GM18909 (cell line): ENCODE measurements around the gene HDAC8.
"Not testable (repeated sequence)": the region's sequence is repeated elsewhere in the genome, so short reads cannot be mapped to it uniquely, and the experiment has no call there.

Experiments used
- ATAC-seq: cut with Tn5 transposase; IDR thresholded peaks from one replicate; pipeline ENCODE4 v1.9.1; 2021; ENCODE audit warnings: mild to moderate bottlenecking; ENCODE audit not compliant: unreplicated experiment, poor library complexity

Gene HDAC8

GRCh38 chrX:72539822-72540221, 32.8 kb downstream of the HDAC8 start:
- ATAC-seq: no peak

- ATAC-seq: no peak
Observed at GRCh38 chrX:72536542-72536941, 36.1 kb downstream of the HDAC8 start.

- no peak for ATAC-seq
Observed at GRCh38 chrX:72532366-72532765, 40.3 kb downstream of the HDAC8 start.

- no peak for ATAC-seq
Observed at GRCh38 chrX:72526534-72527508, 45.8 kb downstream of the HDAC8 start.

- ATAC-seq: peak; percentile 66
Observed at GRCh38 chrX:72498782-72499181, 73.9 kb downstream of the HDAC8 start.

GRCh38 chrX:72495046-72495445, 77.6 kb downstream of the HDAC8 start:
- no peak for ATAC-seq

GRCh38 chrX:72492499-72492898, 80.1 kb downstream of the HDAC8 start:
- peak; percentile 80 for ATAC-seq

GRCh38 chrX:72490221-72490620, 82.4 kb downstream of the HDAC8 start:
- ATAC-seq: not testable (repeated sequence)

- ATAC-seq: no peak
Observed at GRCh38 chrX:72487661-72488060, 85.0 kb downstream of the HDAC8 start.

GRCh38 chrX:72479324-72480274, 93.0 kb downstream of the HDAC8 start:
- ATAC-seq: no peak

- ATAC-seq: no peak
Observed at GRCh38 chrX:72478853-72479252, 93.8 kb downstream of the HDAC8 start.

GRCh38 chrX:72478351-72478750, 94.3 kb downstream of the HDAC8 start:
- ATAC-seq: no peak

- no peak for ATAC-seq
Observed at GRCh38 chrX:72477781-72478181, 94.9 kb downstream of the HDAC8 start.

- ATAC-seq: no peak
Observed at GRCh38 chrX:72477376-72477775, 95.3 kb downstream of the HDAC8 start.

GRCh38 chrX:72475952-72476668, 96.5 kb downstream of the HDAC8 start:
- ATAC-seq: no peak

- ATAC-seq: no peak
Observed at GRCh38 chrX:72475338-72475737, 97.3 kb downstream of the HDAC8 start.

- ATAC-seq: no peak
Observed at GRCh38 chrX:72470532-72471223, 102.0 kb downstream of the HDAC8 start.

GRCh38 chrX:72470117-72470516, 102.5 kb downstream of the HDAC8 start:
- ATAC-seq: no peak

- ATAC-seq: no peak
Observed at GRCh38 chrX:72468607-72469006, 104.0 kb downstream of the HDAC8 start.

GRCh38 chrX:72467135-72467534, 105.5 kb downstream of the HDAC8 start:
- ATAC-seq: no peak
